ENCODE results near the gene C14orf132. TPM values are rescaled to one million over a fixed set of nuclear protein-coding genes. Genes with fewer than 3 reads are reported as not detected.

The C14orf132 gene
- polyA plus RNA-seq, 1 donor (not counting 4 experiments of a cell fraction or from before 2014, with no cell fraction given): 1.3 TPM

- Histone ChIP-seq H3K79me2 (ENCODE audit: control insufficient read depth, insufficient read depth, low read length) (no peaks in the 10 kb centered on the region), H3K9ac (ENCODE audit: control insufficient read depth, extremely low read depth, insufficient read depth, low read length) (no peak overlapping the region), H3K9me1 (ENCODE audit: control insufficient read depth, extremely low read depth, insufficient read depth, low read length) (no peaks in the 10 kb centered on the region), H3K27ac (ENCODE audit: control insufficient read depth, insufficient read depth, low read length) (no peak overlapping the region), H2AFZ (ENCODE audit: control insufficient read depth, low read length) (no peak overlapping the region), H3K4me1 (ENCODE audit: control insufficient read depth, extremely low read depth, insufficient read depth, low read length) (peaks cover 17% of the 10 kb centered on the region), H4K20me1 (ENCODE audit: control insufficient read depth, extremely low read depth, insufficient read depth, low read length) (no peaks in the 10 kb centered on the region), H3K4me3 (ENCODE audit: control insufficient read depth in 2 of 3, extremely low read depth in 1 of 3, insufficient read depth in 2 of 3, low read depth in 1 of 3, low read length in 3 of 3) (no peak overlapping the region), H3K9me3 (ENCODE audit: control insufficient read depth, low read depth, low read length) (no peaks in the 10 kb centered on the region), H3K27me3 (ENCODE audit: control insufficient read depth, extremely low read depth, insufficient read depth, low read length) (peaks cover 6% of the 10 kb centered on the region), H3K36me3 (ENCODE audit: control insufficient read depth in 2 of 2, extremely low read depth in 1 of 2, insufficient read depth in 2 of 2, low read length in 2 of 2) (no peaks in the 10 kb centered on the region), H3K4me2 (ENCODE audit: control insufficient read depth, extremely low read depth, insufficient read depth, low read depth, low read length) (no peak overlapping the region)
- dilution Hi-C loops (cut with MboI; ENCODE audit: extremely low pct_ligation_motif_present, low sequenced_read_pairs): no loop called here
- FAIRE-seq (no peak), DNase-seq (ENCODE audit: low read depth, low spot score) (no peak)
- TF ChIP-seq CTCF (optimal IDR thresholded peaks at IDR 0.05 in 1 of 3, IDR thresholded peaks at IDR 0.05 in 1 of 3, conservative IDR thresholded peaks at IDR 0.05 in 1 of 3; ENCODE audit: extremely low read depth in 1 of 3, insufficient read depth in 2 of 3, low read length in 3 of 3) (no peak), EZH2 (IDR thresholded peaks at IDR 0.05; ENCODE audit: low read length) (no peak)
Observed at GRCh38 chr14:96079066-96079465, 39.9 kb downstream of the C14orf132 start.

GRCh38 chr14:96080571-96080970, 41.4 kb downstream of the C14orf132 start:
- dilution Hi-C loops (cut with MboI; ENCODE audit: extremely low pct_ligation_motif_present, low sequenced_read_pairs): no loop called here
- TF ChIP-seq EZH2 (IDR thresholded peaks at IDR 0.05; ENCODE audit: low read length): no peak
- no peak for TF ChIP-seq CTCF (optimal IDR thresholded peaks at IDR 0.05 in 1 of 3, IDR thresholded peaks at IDR 0.05 in 1 of 3, conservative IDR thresholded peaks at IDR 0.05 in 1 of 3; ENCODE audit: extremely low read depth in 1 of 3, insufficient read depth in 2 of 3, low read length in 3 of 3)

More at GRCh38 chr14:96080571-96080970, 41.4 kb downstream of the C14orf132 start:
- Histone ChIP-seq H3K9me3 (ENCODE audit: control insufficient read depth, low read depth, low read length) (no peaks in the 10 kb centered on the region), H3K9me1 (ENCODE audit: control insufficient read depth, extremely low read depth, insufficient read depth, low read length) (no peaks in the 10 kb centered on the region), H2AFZ (ENCODE audit: control insufficient read depth, low read length) (no peak overlapping the region), H3K27me3 (ENCODE audit: control insufficient read depth, extremely low read depth, insufficient read depth, low read length) (peaks cover 6% of the 10 kb centered on the region), H3K36me3 (ENCODE audit: control insufficient read depth in 2 of 2, extremely low read depth in 1 of 2, insufficient read depth in 2 of 2, low read length in 2 of 2) (no peaks in the 10 kb centered on the region), H3K4me1 (ENCODE audit: control insufficient read depth, extremely low read depth, insufficient read depth, low read length) (peaks cover 17% of the 10 kb centered on the region), H3K4me2 (ENCODE audit: control insufficient read depth, extremely low read depth, insufficient read depth, low read depth, low read length) (no peak overlapping the region), H3K79me2 (ENCODE audit: control insufficient read depth, insufficient read depth, low read length) (no peaks in the 10 kb centered on the region), H4K20me1 (ENCODE audit: control insufficient read depth, extremely low read depth, insufficient read depth, low read length) (no peaks in the 10 kb centered on the region), H3K9ac (ENCODE audit: control insufficient read depth, extremely low read depth, insufficient read depth, low read length) (no peak overlapping the region), H3K27ac (ENCODE audit: control insufficient read depth, insufficient read depth, low read length) (no peak overlapping the region), H3K4me3 (ENCODE audit: control insufficient read depth in 2 of 3, extremely low read depth in 1 of 3, insufficient read depth in 2 of 3, low read depth in 1 of 3, low read length in 3 of 3) (no peak overlapping the region)
- no peak for DNase-seq (ENCODE audit: low read depth, low spot score)
- no peak for FAIRE-seq

Measured in keratinocyte (primary cell).